H1 (cell line): Measurements from ENCODE around the gene LTA. TPM values are rescaled to one million over a fixed set of nuclear protein-coding genes. Genes with fewer than 3 reads are reported as not detected.

ENCODE experiments used
- CTCF ChIA-PET: fragments of 300-600 bp; sonication (Branson Sonifier 250); formaldehyde crosslinking; loops from one replicate; lab custom pipeline; 2021; ENCODE audit not compliant: partially characterized antibody; lab: Charles Lee
- POLR2A ChIA-PET: fragments of 300-600 bp; sonication (Branson Sonifier 250); formaldehyde crosslinking; loops from one replicate; lab custom pipeline; 2021; ENCODE audit warnings: inconsistent platforms; ENCODE audit not compliant: partially characterized antibody; lab: Charles Lee
- DNase-seq, 2 experiments: peaks; one replicate each; pipeline versions ENCODE4 v3.0.0 to v3.0.0-alpha.2; 2010 to 2022; ENCODE audit warnings: low spot score in 2 of 2, low read depth in 1 of 2, mixed read lengths in 1 of 2
- FAIRE-seq: peaks from 2 replicates; lab custom pipeline; 2011; peaks lifted over from hg19 to GRCh38; lab: Jason Lieb, UNC
- H2AFZ ChIP-seq: 2 replicates; pipeline ENCODE4 v1.8.1; 2012; ENCODE audit warnings: low read length, inconsistent platforms
- H2AK5ac ChIP-seq: 2 replicates; pipeline ENCODE4 v1.6.1; 2013; ENCODE audit warnings: low read depth, low read length
- H2BK120ac ChIP-seq: replicated peaks from 2 replicates; pipeline ENCODE3; 2013; ENCODE audit warnings: low read depth, low read length, inconsistent platforms
- H2BK12ac ChIP-seq: 2 replicates; pipeline ENCODE4 v1.6.1; 2013; ENCODE audit warnings: low read depth, low read length
- H2BK15ac ChIP-seq: 2 replicates; pipeline ENCODE4 v1.6.1; 2013; ENCODE audit warnings: low read length
- H2BK20ac ChIP-seq: 2 replicates; pipeline ENCODE4 v1.6.1; 2013; ENCODE audit warnings: low read length
- H2BK5ac ChIP-seq: 2 replicates; pipeline ENCODE4 v1.6.1; 2013; ENCODE audit warnings: low read depth, low read length
- H3K14ac ChIP-seq: 2 replicates; pipeline ENCODE4 v1.6.1; 2013; ENCODE audit warnings: inconsistent platforms; ENCODE audit not compliant: insufficient read length
- H3K18ac ChIP-seq: 2 replicates; pipeline ENCODE4 v1.6.1; 2013; ENCODE audit warnings: low read length; ENCODE audit errors: extremely low read depth
- H3K23ac ChIP-seq: 2 replicates; pipeline ENCODE4 v1.6.1; 2013; ENCODE audit warnings: inconsistent platforms; ENCODE audit not compliant: insufficient read length
- H3K23me2 ChIP-seq: 2 replicates; pipeline ENCODE4 v1.6.1; 2013; ENCODE audit warnings: low read depth, low read length
- H3K27ac ChIP-seq: 2 replicates; pipeline ENCODE4 v1.6.1; 2011; ENCODE audit warnings: low read depth, low read length, inconsistent platforms
- H3K27me3 ChIP-seq, 4 experiments: replicated peaks in 1 of 4; 1 replicate in 1 of 4; 2 replicates in 3 of 4; pipeline versions ENCODE4 v1.6.1 to v1.8.1; 2011 to 2013; ENCODE audit warnings: low read length in 3 of 4, mild to moderate bottlenecking in 3 of 4, inconsistent platforms in 2 of 4, mixed read lengths in 2 of 4, moderate library complexity in 1 of 4; ENCODE audit not compliant: control insufficient read depth in 3 of 4, insufficient read depth in 3 of 4; ENCODE audit errors: extremely low read depth in 1 of 4
- H3K36me3 ChIP-seq, 4 experiments: 2 replicates each; pipeline versions ENCODE4 v1.6.1 to v1.8.1; 2011 to 2013; ENCODE audit warnings: mild to moderate bottlenecking in 4 of 4, low read length in 3 of 4, moderate library complexity in 2 of 4, control low read depth in 1 of 4, inconsistent platforms in 1 of 4; ENCODE audit not compliant: insufficient read depth in 4 of 4, control insufficient read depth in 2 of 4
- H3K4ac ChIP-seq: replicated peaks from 2 replicates; pipeline ENCODE3; 2013; ENCODE audit warnings: low read length, low read depth, mixed read lengths, inconsistent platforms; ENCODE audit not compliant: insufficient read length
- H3K4me1 ChIP-seq, 4 experiments: replicated peaks in 1 of 4; 1 replicate in 1 of 4; 2 replicates in 3 of 4; pipeline versions ENCODE4 v1.6.1 to v1.8.1; 2011 to 2013; ENCODE audit warnings: low read length in 3 of 4, inconsistent platforms in 2 of 4, mixed read lengths in 1 of 4; ENCODE audit not compliant: insufficient read depth in 4 of 4, control insufficient read depth in 3 of 4
- H3K4me2 ChIP-seq, 2 experiments: 2 replicates each; pipeline versions ENCODE4 v1.6.1 to v1.8.1; 2011 to 2013; ENCODE audit warnings: low read depth in 2 of 2, low read length in 2 of 2, control low read depth in 1 of 2, inconsistent platforms in 1 of 2, mild to moderate bottlenecking in 1 of 2; ENCODE audit not compliant: insufficient read depth in 1 of 2
- H3K4me3 ChIP-seq, 4 experiments: fragments of 200-600, 300-600 bp in 1 of 4; sonication (generic), shearing (Covaris generic), sonication (Bioruptor Twin) in 1 of 4; 2 replicates each; pipeline versions ENCODE4 v1.5.1 to v1.8.1; 2011 to 2016; ENCODE audit warnings: low read length in 4 of 4, low read depth in 3 of 4, control low read depth in 2 of 4, inconsistent platforms in 2 of 4, mild to moderate bottlenecking in 2 of 4, mixed read lengths in 1 of 4, moderate library complexity in 1 of 4; ENCODE audit not compliant: insufficient read depth in 2 of 4; ENCODE audit errors: extremely low read depth in 1 of 4
- H3K56ac ChIP-seq: replicated peaks from 2 replicates; pipeline ENCODE3; 2013; ENCODE audit warnings: low read depth, mild to moderate bottlenecking, mixed read lengths, low read length, inconsistent platforms; ENCODE audit not compliant: insufficient read length
- H3K79me1 ChIP-seq: 2 replicates; pipeline ENCODE4 v1.6.1; 2013; ENCODE audit warnings: low read depth, low read length, control low read depth
- H3K79me2 ChIP-seq, 2 experiments: 2 replicates each; pipeline versions ENCODE4 v1.6.1 to v1.8.1; 2012 to 2013; ENCODE audit warnings: low read length in 2 of 2, mild to moderate bottlenecking in 2 of 2, inconsistent platforms in 1 of 2; ENCODE audit not compliant: insufficient read depth in 2 of 2, control insufficient read depth in 1 of 2
- H3K9ac ChIP-seq, 4 experiments: replicated peaks in 1 of 4; 1 replicate in 1 of 4; 2 replicates in 3 of 4; pipeline versions ENCODE4 v1.6.1 to v1.8.1; 2011 to 2013; ENCODE audit warnings: low read depth in 3 of 4, low read length in 3 of 4, control low read depth in 2 of 4, mild to moderate bottlenecking in 2 of 4, moderate library complexity in 2 of 4, inconsistent platforms in 1 of 4; ENCODE audit errors: extremely low read depth in 1 of 4
- H3K9me3 ChIP-seq, 2 experiments: 2 replicates each; pipeline versions ENCODE4 v1.6.1 to v1.8.1; 2012 to 2013; ENCODE audit warnings: mild to moderate bottlenecking in 2 of 2, moderate library complexity in 2 of 2, control low read depth in 1 of 2, inconsistent platforms in 1 of 2, low read depth in 1 of 2, low read length in 1 of 2, mixed read lengths in 1 of 2; ENCODE audit not compliant: insufficient read depth in 2 of 2
- H4K20me1 ChIP-seq, 2 experiments: replicated peaks in 1 of 2; 2 replicates each; pipeline versions ENCODE3 to v1.8.1; 2011 to 2013; ENCODE audit warnings: inconsistent platforms in 2 of 2, low read length in 2 of 2, mild to moderate bottlenecking in 1 of 2; ENCODE audit not compliant: insufficient read depth in 2 of 2, control insufficient read depth in 1 of 2
- H4K5ac ChIP-seq: 2 replicates; pipeline ENCODE4 v1.6.1; 2013; ENCODE audit warnings: low read length, low read depth, mixed read lengths, inconsistent platforms; ENCODE audit not compliant: insufficient read length
- H4K8ac ChIP-seq: 2 replicates; pipeline ENCODE4 v1.8.0; 2013; ENCODE audit warnings: mild to moderate bottlenecking, moderate library complexity, low read length, inconsistent platforms; ENCODE audit not compliant: insufficient read depth; ENCODE audit errors: extremely low read depth
- H4K91ac ChIP-seq: replicated peaks from 2 replicates; pipeline ENCODE3; 2013; ENCODE audit warnings: low read length, mixed read lengths, inconsistent platforms; ENCODE audit not compliant: insufficient read length
- BACH1 ChIP-seq: IDR thresholded peaks from 2 replicates; pipeline ENCODE4 v1.6.1; 2012; ENCODE audit warnings: low read length, improper control_type of control experiment
- CEBPB ChIP-seq: IDR thresholded peaks from 2 replicates; pipeline ENCODE4 v1.6.1; 2012; ENCODE audit warnings: low read depth, low read length
- EP300 ChIP-seq, 2 experiments: IDR thresholded peaks; 1 replicate in 1 of 2; 2 replicates in 1 of 2; pipeline ENCODE4 v1.6.1; 2011 to 2012; ENCODE audit warnings: low read depth in 2 of 2, low read length in 2 of 2, mild to moderate bottlenecking in 2 of 2, borderline replicate concordance in 1 of 2, inconsistent platforms in 1 of 2, moderate library complexity in 1 of 2
- FOSL1 ChIP-seq: IDR thresholded peaks from 2 replicates; pipeline ENCODE4 v1.6.1; 2011; ENCODE audit warnings: mild to moderate bottlenecking, low read depth, low read length, moderate library complexity; ENCODE audit not compliant: insufficient read depth
- RFX5 ChIP-seq: IDR thresholded peaks from 2 replicates; pipeline ENCODE4 v1.6.1; 2011; ENCODE audit warnings: low read depth, low read length, improper control_type of control experiment, borderline replicate concordance
- SIN3A ChIP-seq, 2 experiments: IDR thresholded peaks in 1 of 2; conservative IDR thresholded peaks in 1 of 2; 2 replicates each; pipeline ENCODE4 v1.6.1; 2011 to 2012; ENCODE audit warnings: low read length in 2 of 2, improper control_type of control experiment in 1 of 2, low read depth in 1 of 2, mild to moderate bottlenecking in 1 of 2
- WGBS, 2 experiments: shearing (Covaris generic) in 1 of 2; methylation state at CpG; one replicate each; pipeline versions ENCODE4 v1.1.6 to v1.1.7; 2013 to 2015; ENCODE audit warnings: low lambda C conversion rate in 2 of 2, mixed read lengths in 2 of 2, inconsistent platforms in 1 of 2, low coverage in 1 of 2, missing lambda C conversion rate in 1 of 2; ENCODE audit not compliant: insufficient replicate concordance in 2 of 2, insufficient coverage in 1 of 2, insufficient read length in 1 of 2; ENCODE audit errors: extremely low coverage in 1 of 2, missing lambda C conversion rate in 1 of 2; 5-methylcytosine and 5-hydroxymethylcytosine counted together
- polyA plus RNA-seq, 7 experiments: library from polyadenylated mRNA; depleted of rRNA in 3 of 7; stranded (reverse) in 5 of 7; unstranded in 2 of 7; fragments of >200 nt in 5 of 7; fragments of 200-250 nt in 2 of 7; gene quantifications; 1 replicate in 5 of 7; 2 replicates in 1 of 7; 4 replicates in 1 of 7; pipeline versions ENCODE4 v1.2.1 to v1.2.3, GENCODE V29; 2011 to 2013; ENCODE audit warnings: missing spikeins in 2 of 7, mixed read lengths in 2 of 7
- total RNA-seq: library from RNA; stranded (reverse); fragmentation: NEBNext Ultra II Directional; extraction: Animal tissue kit (Norgen Biotek cat#: 25700); gene quantifications from 2 replicates; pipeline ENCODE4 v1.2.1, GENCODE V29; 2021

LTA gene
- total and polyA plus RNA-seq, 2 of the 8 experiments (the other 6 are each of a cell fraction or from before 2014, with no cell fraction given): not detected

DNA sequence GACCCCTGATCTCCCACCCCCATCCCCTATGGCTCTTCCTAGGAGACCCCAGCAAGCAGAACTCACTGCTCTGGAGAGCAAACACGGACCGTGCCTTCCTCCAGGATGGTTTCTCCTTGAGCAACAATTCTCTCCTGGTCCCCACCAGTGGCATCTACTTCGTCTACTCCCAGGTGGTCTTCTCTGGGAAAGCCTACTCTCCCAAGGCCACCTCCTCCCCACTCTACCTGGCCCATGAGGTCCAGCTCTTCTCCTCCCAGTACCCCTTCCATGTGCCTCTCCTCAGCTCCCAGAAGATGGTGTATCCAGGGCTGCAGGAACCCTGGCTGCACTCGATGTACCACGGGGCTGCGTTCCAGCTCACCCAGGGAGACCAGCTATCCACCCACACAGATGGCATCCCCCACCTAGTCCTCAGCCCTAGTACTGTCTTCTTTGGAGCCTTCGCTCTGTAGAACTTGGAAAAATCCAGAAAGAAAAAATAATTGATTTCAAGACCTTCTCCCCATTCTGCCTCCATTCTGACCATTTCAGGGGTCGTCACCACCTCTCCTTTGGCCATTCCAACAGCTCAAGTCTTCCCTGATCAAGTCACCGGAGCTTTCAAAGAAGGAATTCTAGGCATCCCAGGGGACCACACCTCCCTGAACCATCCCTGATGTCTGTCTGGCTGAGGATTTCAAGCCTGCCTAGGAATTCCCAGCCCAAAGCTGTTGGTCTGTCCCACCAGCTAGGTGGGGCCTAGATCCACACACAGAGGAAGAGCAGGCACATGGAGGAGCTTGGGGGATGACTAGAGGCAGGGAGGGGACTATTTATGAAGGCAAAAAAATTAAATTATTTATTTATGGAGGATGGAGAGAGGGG is 1.4 kb downstream of the LTA start:
- H3K23ac ChIP-seq: no peak overlapping the region
- H2AK5ac ChIP-seq: no peak overlapping the region
- no peaks in the 10 kb centered on the region; a peak in 1 of 7 replicates for H3K4me1 ChIP-seq
- H4K5ac ChIP-seq: no peak overlapping the region
- no peaks in the 10 kb centered on the region for H3K79me2 ChIP-seq
- CTCF ChIA-PET: interaction anchor here (0.6 to 19.2 kb wide), 9 partner anchors 8 to 40 kb away, joined by 3 to 640 read pairs (median 5); partner anchors contain the start of genes ATP6V1G2, LST1, LTB and NCR3
- no peaks in the 10 kb centered on the region for H3K27me3 ChIP-seq
- 0 out of 2 replicates have a peak overlapping the region, but pooled peaks have one; percentile 27 for H2BK12ac ChIP-seq
- H4K91ac ChIP-seq: no peak overlapping the region
- no peak overlapping the region for H3K56ac ChIP-seq
- no peak overlapping the region for H2BK20ac ChIP-seq
- H3K27ac ChIP-seq: no peak overlapping the region
- no peak overlapping the region for H3K4me3 ChIP-seq
- 89% methylated on average over 9 of the region's 9 CpGs; no CpG with 5 or more reads in 1 of the 2 experiments for WGBS, 2 experiments
- no peak for DNase-seq
- no peak for TF ChIP-seq BACH1
- TF ChIP-seq EP300 (IDR thresholded peaks at IDR 0.05; ENCODE audit: borderline replicate concordance in 1 of 2, low read depth in 2 of 2, low read length in 2 of 2): no peak
- TF ChIP-seq SIN3A (conservative IDR thresholded peaks at IDR 0.05 in 1 of 2, IDR thresholded peaks at IDR 0.05 in 1 of 2; ENCODE audit: low read depth in 1 of 2, low read length in 2 of 2): no peak
- TF ChIP-seq FOSL1: no peak
- no peak for TF ChIP-seq RFX5
- no peak for TF ChIP-seq CEBPB
- no peak overlapping the region for H3K9ac ChIP-seq
- no peak overlapping the region for H2AFZ ChIP-seq
- H2BK120ac ChIP-seq: no peak overlapping the region
- POLR2A ChIA-PET: interaction anchor here (0.8 to 12.2 kb wide), 10 partner anchors 13 to 265 kb away, joined by 3 to 110 read pairs (median 4); partner anchors contain the start of genes ATP6V1G2 and DDX39B
- no peaks in the 10 kb centered on the region for H3K36me3 ChIP-seq
- no peaks in the 10 kb centered on the region for H4K20me1 ChIP-seq
- H4K8ac ChIP-seq: no peak overlapping the region
- no peaks in the 10 kb centered on the region for H3K9me3 ChIP-seq
- no peak overlapping the region for H3K4me2 ChIP-seq
- H2BK5ac ChIP-seq: no peak overlapping the region
- no peak overlapping the region for H2BK15ac ChIP-seq
- FAIRE-seq: no peak
- no peaks in the 10 kb centered on the region; the same call in 1 of the 2 replicates for H3K23me2 ChIP-seq
- H3K18ac ChIP-seq: no peak overlapping the region
- H3K79me1 ChIP-seq: no peaks in the 10 kb centered on the region
- H3K4ac ChIP-seq: no peak overlapping the region
- H3K14ac ChIP-seq: no peak overlapping the region
